Measurements from ENCODE around the gene KCNK1. TPM values are rescaled to one million over a fixed set of nuclear protein-coding genes. Genes with fewer than 3 reads are reported as not detected.
"Not testable (repeated sequence)": the region's sequence is repeated elsewhere in the genome, so short reads cannot be mapped to it uniquely, and the experiment has no call there.

The KCNK1 gene
- total and polyA plus RNA-seq, 8 donors: 2.3 to 7.5 (median 3.8) TPM

DNA sequence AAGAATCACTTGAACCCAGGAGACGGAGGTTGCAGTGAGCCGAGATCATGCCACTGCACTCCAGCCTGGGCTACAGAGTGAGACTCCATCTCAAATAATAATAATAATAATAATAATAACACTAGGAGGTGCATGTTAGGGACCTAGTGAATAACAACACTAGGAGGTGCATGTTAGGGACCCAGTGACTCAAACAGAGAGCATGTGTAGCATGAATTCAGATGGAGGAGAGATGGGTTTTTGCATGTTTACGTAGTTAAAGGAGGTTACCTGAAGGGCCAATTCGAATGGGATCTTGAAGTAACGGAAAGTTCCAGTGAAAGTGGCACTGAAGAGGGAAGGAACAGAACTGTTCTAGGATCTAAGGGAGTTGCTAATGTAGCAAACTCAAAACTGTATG lies 7.1 kb upstream of the KCNK1 start:
- Histone ChIP-seq H3K27me3 (no peaks in the 10 kb centered on the region), H3K27ac (no peak overlapping the region), H3K36me3 (no peaks in the 10 kb centered on the region), H3K4me3 (no peak overlapping the region), H3K4me1 (no peaks in the 10 kb centered on the region), H3K9me3 (no peaks in the 10 kb centered on the region)
- no peak for FAIRE-seq
- DNase-seq: no peak
- ATAC-seq: no peak
- TF ChIP-seq, protein P1, sequence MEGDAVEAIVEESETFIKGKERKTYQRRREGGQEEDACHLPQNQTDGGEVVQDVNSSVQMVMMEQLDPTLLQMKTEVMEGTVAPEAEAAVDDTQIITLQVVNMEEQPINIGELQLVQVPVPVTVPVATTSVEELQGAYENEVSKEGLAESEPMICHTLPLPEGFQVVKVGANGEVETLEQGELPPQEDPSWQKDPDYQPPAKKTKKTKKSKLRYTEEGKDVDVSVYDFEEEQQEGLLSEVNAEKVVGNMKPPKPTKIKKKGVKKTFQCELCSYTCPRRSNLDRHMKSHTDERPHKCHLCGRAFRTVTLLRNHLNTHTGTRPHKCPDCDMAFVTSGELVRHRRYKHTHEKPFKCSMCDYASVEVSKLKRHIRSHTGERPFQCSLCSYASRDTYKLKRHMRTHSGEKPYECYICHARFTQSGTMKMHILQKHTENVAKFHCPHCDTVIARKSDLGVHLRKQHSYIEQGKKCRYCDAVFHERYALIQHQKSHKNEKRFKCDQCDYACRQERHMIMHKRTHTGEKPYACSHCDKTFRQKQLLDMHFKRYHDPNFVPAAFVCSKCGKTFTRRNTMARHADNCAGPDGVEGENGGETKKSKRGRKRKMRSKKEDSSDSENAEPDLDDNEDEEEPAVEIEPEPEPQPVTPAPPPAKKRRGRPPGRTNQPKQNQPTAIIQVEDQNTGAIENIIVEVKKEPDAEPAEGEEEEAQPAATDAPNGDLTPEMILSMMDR (IDR thresholded peaks at IDR 0.05): no peak
- WGBS, 2 donors: 74 to 76% methylated on average over 5 of the region's 5 CpGs
- intact Hi-C loops (cut with DNase I): no loop called here

DNA sequence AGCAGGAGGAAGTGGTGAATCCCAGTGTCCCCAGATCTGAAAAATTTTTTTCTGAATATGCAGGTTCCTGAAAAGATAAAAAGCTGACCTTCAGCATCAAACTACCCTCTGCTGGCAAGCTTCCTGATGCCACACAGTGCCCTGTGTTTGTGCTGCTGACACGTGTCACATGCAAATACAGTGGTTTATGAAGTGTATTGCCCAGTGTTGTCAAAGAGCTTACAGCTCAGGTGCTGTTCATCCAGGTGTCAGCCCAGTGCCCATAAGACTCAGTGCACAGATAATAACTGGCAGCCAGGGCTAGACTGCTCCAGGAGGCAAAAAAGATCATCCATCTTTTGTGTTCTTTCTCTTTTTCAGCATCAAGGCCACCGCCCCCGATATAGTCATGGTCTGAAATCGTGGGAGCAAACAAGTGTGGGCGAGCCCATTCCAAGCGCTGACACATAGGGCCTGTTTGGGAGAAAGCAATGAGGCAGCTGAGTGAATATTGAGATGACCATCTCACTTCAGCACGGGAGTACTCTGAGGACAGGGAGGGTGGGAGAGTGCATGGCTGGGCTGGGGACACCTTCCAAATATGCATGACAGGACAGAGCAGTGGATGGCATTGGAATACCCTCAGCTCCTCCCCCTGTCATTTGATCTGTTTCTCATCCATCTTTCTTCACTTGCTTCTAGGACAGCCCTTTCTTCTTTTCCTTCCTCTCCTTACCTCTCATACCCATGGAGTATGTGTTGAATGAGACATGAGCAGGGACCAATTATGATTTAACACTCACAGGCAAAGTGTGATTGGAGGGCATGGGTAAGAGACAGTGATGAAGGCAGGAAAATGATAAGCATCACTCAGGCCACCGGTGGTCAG lies 6.4 kb upstream of the KCNK1 start:
- DNase-seq (no peak), ATAC-seq (peak in 2 of 4 donors; percentile 56 to 71), FAIRE-seq (no peak)
- Histone ChIP-seq H3K4me1 (no peaks in the 10 kb centered on the region), H3K4me3 (no peak overlapping the region), H3K9me3 (no peaks in the 10 kb centered on the region), H3K27me3 (no peaks in the 10 kb centered on the region), H3K27ac (no peak overlapping the region), H3K36me3 (no peaks in the 10 kb centered on the region)
- TF ChIP-seq, protein P1 (IDR thresholded peaks at IDR 0.05): no peak
- WGBS, 2 donors: 40 to 56% methylated on average over 8 of the region's 8 CpGs
- intact Hi-C loops (cut with DNase I): no loop called here

DNA sequence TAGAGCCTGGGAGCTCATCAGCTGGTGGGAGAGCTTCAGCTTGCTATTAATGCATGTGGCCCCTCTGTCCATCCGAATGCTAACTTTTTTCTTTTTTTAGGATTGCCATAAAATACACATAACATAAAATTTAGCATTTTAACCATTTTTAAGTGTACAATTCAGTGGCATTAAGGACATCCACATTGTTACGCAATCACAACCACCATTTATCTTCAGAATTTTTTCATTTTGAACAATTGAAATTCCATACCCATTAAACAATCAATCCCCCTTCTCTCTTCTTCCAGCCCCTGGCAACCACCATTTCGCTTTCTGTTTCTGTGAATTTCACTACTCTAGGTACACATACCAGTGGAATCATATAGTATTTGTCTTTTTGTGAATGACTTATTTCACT lies 4.9 kb upstream of the KCNK1 start:
- Histone ChIP-seq H3K27me3 (no peaks in the 10 kb centered on the region), H3K36me3 (no peaks in the 10 kb centered on the region), H3K9me3 (no peaks in the 10 kb centered on the region), H3K27ac (no peak overlapping the region), H3K4me1 (no peaks in the 10 kb centered on the region), H3K4me3 (no peak overlapping the region)
- no peak for ATAC-seq
- WGBS, 2 donors: 86 to 88% methylated on average over 3 of the region's 3 CpGs
- intact Hi-C loops (cut with DNase I): no loop called here
- TF ChIP-seq, protein P1 (IDR thresholded peaks at IDR 0.05): no peak
- FAIRE-seq: no peak
- no peak for DNase-seq

DNA sequence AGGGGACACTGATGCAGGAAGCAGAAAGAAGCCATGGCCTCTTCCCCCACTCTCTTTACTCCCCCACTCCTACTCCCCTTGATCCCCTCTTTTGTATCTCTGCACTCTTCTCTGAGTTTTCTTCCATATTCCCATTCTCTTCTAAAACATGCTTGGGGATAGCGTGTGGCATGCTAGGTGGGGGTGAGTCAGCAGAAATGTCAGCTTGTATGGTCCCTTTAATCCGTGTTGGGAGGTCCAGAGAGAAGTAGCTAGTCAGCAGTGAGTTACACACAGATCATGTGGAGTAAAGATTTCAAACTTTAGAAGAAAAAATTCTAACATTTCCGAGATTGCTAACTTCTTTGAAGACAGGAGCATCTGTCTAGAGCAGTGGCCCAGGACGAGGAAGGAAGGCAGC lies 4.0 kb upstream of the KCNK1 start:
- DNase-seq (no peak), ATAC-seq (no peak), FAIRE-seq (no peak)
- Histone ChIP-seq H3K27me3 (no peaks in the 10 kb centered on the region), H3K36me3 (no peaks in the 10 kb centered on the region), H3K4me1 (peaks cover 0 to under 1% (median 0%) of the 10 kb centered on the region in 3 donors), H3K27ac (no peak overlapping the region), H3K4me3 (no peak overlapping the region), H3K9me3 (no peaks in the 10 kb centered on the region)
- intact Hi-C loops (cut with DNase I): no loop called here
- TF ChIP-seq, protein P1 (IDR thresholded peaks at IDR 0.05): no peak
- whole genome bisulfite sequencing, 2 donors: 74 to 75% methylated on average over 4 of the region's 4 CpGs

DNA sequence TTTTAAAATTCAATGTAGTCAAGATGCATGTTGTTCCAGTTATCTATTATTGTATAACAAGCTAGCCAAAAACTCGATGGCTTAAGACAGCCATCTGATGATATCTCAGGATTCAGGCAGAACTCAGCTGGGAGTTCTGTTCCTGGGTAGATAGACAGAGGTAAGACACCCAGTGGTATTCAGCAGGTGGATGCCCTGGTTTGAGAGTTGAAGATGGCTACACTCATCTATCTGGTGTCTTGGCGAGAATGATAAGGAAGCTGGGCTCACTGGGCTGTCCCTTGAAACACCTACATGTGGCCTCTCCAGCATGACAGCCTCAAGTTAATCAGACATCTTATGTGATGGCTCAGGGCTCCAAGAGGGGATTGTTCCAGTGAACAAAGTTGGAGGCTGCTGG lies 3.3 kb upstream of the KCNK1 start:
- 79 to 89% methylated on average over 2 of the region's 2 CpGs for WGBS, 2 donors
- H3K9me3 ChIP-seq: no peaks in the 10 kb centered on the region
- DNase-seq (no peak), FAIRE-seq (no peak), ATAC-seq (no peak)
- no peak overlapping the region for H3K4me3 ChIP-seq
- TF ChIP-seq, protein P1 (IDR thresholded peaks at IDR 0.05): no peak
- intact Hi-C loops (cut with DNase I): no loop called here
- H3K36me3 ChIP-seq: no peaks in the 10 kb centered on the region
- H3K27me3 ChIP-seq: no peaks in the 10 kb centered on the region
- H3K4me1 ChIP-seq: peaks cover 0 to 6% (median 0%) of the 10 kb centered on the region in 3 donors
- no peak overlapping the region for H3K27ac ChIP-seq

DNA sequence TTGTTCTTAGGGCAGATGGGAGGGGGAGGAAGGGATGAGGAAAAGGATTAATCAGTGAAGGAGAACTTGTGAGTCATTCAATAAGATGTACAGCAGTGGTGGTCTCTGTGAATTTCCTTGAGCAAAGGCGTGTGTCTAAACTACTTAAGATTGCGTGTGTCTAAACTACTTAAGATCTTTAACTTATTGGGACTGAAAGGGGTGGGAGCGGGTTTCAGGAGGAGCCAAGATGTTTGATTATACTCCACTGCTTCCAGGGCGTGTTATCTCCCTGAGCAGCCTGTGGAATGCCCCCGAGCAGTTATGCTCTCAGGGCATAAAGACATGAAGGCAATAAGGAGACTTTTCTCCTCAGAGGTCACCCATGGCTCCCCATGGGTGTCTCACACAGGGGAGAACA lies 2.5 kb upstream of the KCNK1 start:
- H3K27ac ChIP-seq; FAIRE-seq; ATAC-seq; H3K4me3 ChIP-seq; H3K9me3 ChIP-seq; intact Hi-C loops (cut with DNase I); H3K27me3 ChIP-seq; DNase-seq; H3K36me3 ChIP-seq: not testable (repeated sequence)
- WGBS, 2 donors: 67 to 79% methylated on average over 5 of the region's 5 CpGs
- peaks cover 0 to 12% (median 0%) of the 10 kb centered on the region in 3 donors for H3K4me1 ChIP-seq

Data from pancreas (tissue), 10 donors.